Measurements from ENCODE around the gene DDR2. TPM values are rescaled to one million over a fixed set of nuclear protein-coding genes. Genes with fewer than 3 reads are reported as not detected.

The DDR2 gene
- total RNA-seq, 1 experiment from 2014 or later, result 0.52 TPM

- Histone ChIP-seq H4K91ac (ENCODE audit: insufficient read length, low read depth, low read length) (no peak overlapping the region), H4K20me1 (ENCODE audit: control insufficient read depth, insufficient read depth, insufficient read length) (no peaks in the 10 kb centered on the region), H2BK20ac (ENCODE audit: low read depth, low read length, poor library complexity, severe bottlenecking) (no peak overlapping the region), H4K8ac (replicated peaks; ENCODE audit: insufficient read length, low read depth, low read length) (no peak overlapping the region), H2BK120ac (ENCODE audit: low read depth, low read length, poor library complexity, severe bottlenecking) (no peak overlapping the region), H2AK5ac (ENCODE audit: insufficient read length, low read length) (no peak overlapping the region), H4K5ac (ENCODE audit: insufficient read length, low read depth, low read length) (no peak overlapping the region), H3K79me2 (ENCODE audit: insufficient read depth, low read length) (no peaks in the 10 kb centered on the region), H2AFZ (ENCODE audit: low read length) (no peak overlapping the region), H2BK12ac (ENCODE audit: insufficient read length, low read depth, low read length) (no peak overlapping the region), H3K56ac (ENCODE audit: insufficient read length, low read depth, low read length) (no peak overlapping the region), H2BK15ac (ENCODE audit: low read depth, low read length) (no peak overlapping the region), H3K4me1 (ENCODE audit: insufficient read depth, low read length) (no peaks in the 10 kb centered on the region; the same call in 1 of the 2 replicates), H3K4me2 (ENCODE audit: insufficient read depth, insufficient read length, low read length) (no peak overlapping the region), H3K14ac (ENCODE audit: insufficient read depth, low read length) (no peak overlapping the region), H3K27ac (ENCODE audit: insufficient read length, low read depth, low read length) (no peak overlapping the region), H3K9ac (ENCODE audit: extremely low read depth, insufficient read length, low read length) (no peak overlapping the region), H3K27me3 (ENCODE audit: insufficient read depth, low read length) (no peaks in the 10 kb centered on the region), H3T11ph (ENCODE audit: low read length) (no peak overlapping the region), H3K23me2 (ENCODE audit: insufficient read length, low read depth, low read length, poor library complexity, severe bottlenecking) (no peaks in the 10 kb centered on the region), H3K18ac (ENCODE audit: insufficient read length, low read depth, low read length) (no peak overlapping the region), H3K23ac (ENCODE audit: insufficient read length, low read depth, low read length) (no peak overlapping the region), H3K9me3 (ENCODE audit: control insufficient read depth, low read depth, low read length) (no peaks in the 10 kb centered on the region), H3K79me1 (ENCODE audit: insufficient read depth, low read depth, low read length, poor library complexity, severe bottlenecking) (no peaks in the 10 kb centered on the region), H2BK5ac (ENCODE audit: insufficient read length, low read length) (no peak overlapping the region), H3K4ac (ENCODE audit: low read depth, low read length) (no peak overlapping the region)
- WGBS (ENCODE audit: extremely low coverage, insufficient read length, low lambda C conversion rate), result no CpG with 5 or more reads among the region's 7 CpGs
- no peak for TF ChIP-seq CTCF (conservative IDR thresholded peaks at IDR 0.05)
- Mint-ChIP-seq H3K27me3 (ENCODE audit: low read depth) (no peaks in the 10 kb centered on the region), H3K36me3 (ENCODE audit: insufficient read depth in 1 of 3, low read depth in 3 of 3) (no peaks in the 10 kb centered on the region), H3K4me1 (no peaks in the 10 kb centered on the region), H3K27ac (no peak overlapping the region), H3K4me3 (no peak overlapping the region), H3K9me3 (no peaks in the 10 kb centered on the region; a peak in 1 of 5 replicates)
- DNase-seq, result no peak
Measured at GRCh38 chr1:162725301-162725837, 93.1 kb downstream of the DDR2 start.
